ENCODE measurements around the gene KLK1. TPM values are rescaled to one million over a fixed set of nuclear protein-coding genes. Genes with fewer than 3 reads are reported as not detected.

The KLK1 gene
- total and polyA plus RNA-seq, 10 of the 15 experiments (the other 5 are each of a cell fraction or from before 2014, with no cell fraction given) = 3.4 to 27.5 (median 20.2) TPM

DNA sequence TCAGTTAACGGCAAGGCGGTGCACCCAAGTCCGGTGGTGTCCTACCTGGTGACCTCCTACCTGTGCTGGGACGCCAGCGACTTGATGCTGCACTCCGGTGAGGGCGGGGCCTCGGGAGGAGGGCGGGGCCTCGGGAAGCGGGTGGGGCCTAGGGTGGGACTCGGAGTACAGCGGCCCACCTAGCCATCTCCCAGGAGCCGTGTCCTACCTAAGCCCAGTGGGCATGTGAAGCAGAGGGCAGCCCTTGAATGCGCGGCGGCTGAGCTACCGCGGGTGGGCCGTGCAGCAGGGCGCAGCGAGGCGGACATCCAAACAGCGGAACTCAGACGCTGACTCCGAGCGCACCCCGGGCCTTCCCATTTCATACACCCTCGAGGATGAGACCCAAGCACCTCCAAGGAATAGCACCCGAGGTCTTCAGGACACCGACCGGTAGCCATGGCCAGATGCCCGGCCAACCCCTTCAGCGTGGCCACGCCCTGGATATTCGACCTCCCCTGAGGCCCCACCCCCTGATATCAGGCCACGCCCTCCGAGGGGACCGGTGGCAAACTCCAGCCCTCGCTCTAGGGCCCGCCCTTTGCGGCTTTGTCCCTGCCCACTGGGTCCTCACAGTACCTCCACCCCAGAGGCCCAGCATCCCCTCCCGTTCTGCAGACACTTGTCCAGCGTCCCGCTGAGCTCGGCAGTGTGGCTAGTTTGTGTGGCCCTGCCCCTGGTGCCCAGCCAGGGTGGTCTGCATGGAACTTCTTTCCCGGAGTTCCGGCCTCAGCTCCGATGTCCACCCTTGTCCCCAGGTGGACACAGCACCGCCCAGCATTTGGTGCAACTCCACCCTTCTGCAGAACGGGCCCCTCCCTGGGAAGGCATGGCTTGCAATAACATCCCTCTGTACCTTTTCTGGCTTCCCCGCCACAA, 5.4 kb downstream of the KLK1 start:
- ChIA-PET RAD21 (ENCODE audit: unreplicated experiment) (interaction anchor here (0.6 to 2.0 kb wide), 5 partner anchors 11 to 103 kb away, joined by 3 to 9 read pairs (median 3); no protein-coding TSS in a partner anchor), SMC1A (ENCODE audit: uncharacterized antibody, unreplicated experiment) (interaction anchor here (1.0 to 4.6 kb wide), 2 partner anchors 19 to 80 kb away, joined by 4 to 16 read pairs; no protein-coding TSS in a partner anchor), CTCF (interaction anchor here (1.1 to 2.7 kb wide), 3 partner anchors 16 to 79 kb away, joined by 3 to 15 read pairs (median 5); no protein-coding TSS in a partner anchor), POLR2A (interaction anchor here (0.6 to 2.0 kb wide), 7 partner anchors 11 to 460 kb away, joined by 3 to 8 read pairs (median 3); no protein-coding TSS in a partner anchor)
- peak; percentile 87 for ATAC-seq
- FAIRE-seq = peak; percentile 92
- WGBS (ENCODE audit: insufficient coverage, insufficient replicate concordance, low lambda C conversion rate, missing lambda C conversion rate) = 9% methylated on average over 47 of the region's 52 CpGs
- Histone ChIP-seq H3K27me3 (replicated peaks in 1 of 2; ENCODE audit: control insufficient read depth in 2 of 2, insufficient read depth in 2 of 2, low read length in 1 of 2) (no peaks in the 10 kb centered on the region), H3K4me3 (peak overlapping the region; percentile 97), H3K9me3 (replicated peaks; ENCODE audit: control insufficient read depth, insufficient read depth, low read length) (peaks cover 3% of the 10 kb centered on the region; the same call in 2 of the 3 replicates), H3K36me3 (ENCODE audit: control insufficient read depth in 2 of 2, insufficient read depth in 2 of 2, low read length in 1 of 2) (no peaks in the 10 kb centered on the region), H3K79me2 (ENCODE audit: control insufficient read depth, insufficient read depth, low read length) (peaks cover 4% of the 10 kb centered on the region), H3K4me2 (ENCODE audit: control insufficient read depth, insufficient read depth) (peak overlapping the region; percentile 84), H3K4me1 (ENCODE audit: control insufficient read depth, insufficient read depth, low read length) (peaks cover 36% of the 10 kb centered on the region), H3K27ac (ENCODE audit: control insufficient read depth, insufficient read depth) (peak overlapping the region; percentile 93), H2AFZ (ENCODE audit: control insufficient read depth, low read depth, low read length) (peak overlapping the region; percentile 89), H3K9ac (ENCODE audit: control insufficient read depth, insufficient read depth, low read length) (peak overlapping the region; percentile 57), H4K20me1 (ENCODE audit: control insufficient read depth, insufficient read depth) (no peaks in the 10 kb centered on the region)
- peak; percentile 63 for DNase-seq (ENCODE audit: low read depth, low spot score)
- in situ Hi-C loops (cut with MboI) (loop anchor here (10.0 kb wide), 1 partner anchor 547 kb away; the partner anchor contains the start of genes CLDND2 and ETFB), intact Hi-C loops (cut with micrococcal nuclease; ENCODE audit: unreplicated experiment) (loop anchor here (1.0 to 2.0 kb wide), 3 partner anchors 14 to 79 kb away; no protein-coding TSS in a partner anchor)
- BruUV-seq (replicated peaks) = TSS peak; percentile 57
- 0 out of 2 replicates have a peak, but pooled peaks have one; percentile 25 for TF ChIP-seq SMAD5 (IDR thresholded peaks at IDR 0.05; ENCODE audit: low read depth)
- no peak for TF ChIP-seq SP1 (IDR thresholded peaks at IDR 0.05; ENCODE audit: low read depth, low read length)
- no peak for TF ChIP-seq TARDBP (IDR thresholded peaks at IDR 0.05; ENCODE audit: borderline replicate concordance)
- no peak for TF ChIP-seq NFYA (IDR thresholded peaks at IDR 0.05; ENCODE audit: borderline replicate concordance, low read depth, low read length)
- no peak for TF ChIP-seq ZNF24 (IDR thresholded peaks at IDR 0.05)
- TF ChIP-seq ZBED1 (IDR thresholded peaks at IDR 0.05; ENCODE audit: borderline replicate concordance) = no peak
- TF ChIP-seq, protein P1, sequence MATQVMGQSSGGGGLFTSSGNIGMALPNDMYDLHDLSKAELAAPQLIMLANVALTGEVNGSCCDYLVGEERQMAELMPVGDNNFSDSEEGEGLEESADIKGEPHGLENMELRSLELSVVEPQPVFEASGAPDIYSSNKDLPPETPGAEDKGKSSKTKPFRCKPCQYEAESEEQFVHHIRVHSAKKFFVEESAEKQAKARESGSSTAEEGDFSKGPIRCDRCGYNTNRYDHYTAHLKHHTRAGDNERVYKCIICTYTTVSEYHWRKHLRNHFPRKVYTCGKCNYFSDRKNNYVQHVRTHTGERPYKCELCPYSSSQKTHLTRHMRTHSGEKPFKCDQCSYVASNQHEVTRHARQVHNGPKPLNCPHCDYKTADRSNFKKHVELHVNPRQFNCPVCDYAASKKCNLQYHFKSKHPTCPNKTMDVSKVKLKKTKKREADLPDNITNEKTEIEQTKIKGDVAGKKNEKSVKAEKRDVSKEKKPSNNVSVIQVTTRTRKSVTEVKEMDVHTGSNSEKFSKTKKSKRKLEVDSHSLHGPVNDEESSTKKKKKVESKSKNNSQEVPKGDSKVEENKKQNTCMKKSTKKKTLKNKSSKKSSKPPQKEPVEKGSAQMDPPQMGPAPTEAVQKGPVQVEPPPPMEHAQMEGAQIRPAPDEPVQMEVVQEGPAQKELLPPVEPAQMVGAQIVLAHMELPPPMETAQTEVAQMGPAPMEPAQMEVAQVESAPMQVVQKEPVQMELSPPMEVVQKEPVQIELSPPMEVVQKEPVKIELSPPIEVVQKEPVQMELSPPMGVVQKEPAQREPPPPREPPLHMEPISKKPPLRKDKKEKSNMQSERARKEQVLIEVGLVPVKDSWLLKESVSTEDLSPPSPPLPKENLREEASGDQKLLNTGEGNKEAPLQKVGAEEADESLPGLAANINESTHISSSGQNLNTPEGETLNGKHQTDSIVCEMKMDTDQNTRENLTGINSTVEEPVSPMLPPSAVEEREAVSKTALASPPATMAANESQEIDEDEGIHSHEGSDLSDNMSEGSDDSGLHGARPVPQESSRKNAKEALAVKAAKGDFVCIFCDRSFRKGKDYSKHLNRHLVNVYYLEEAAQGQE (IDR thresholded peaks at IDR 0.05; ENCODE audit: low read depth, low read length) = no peak
- no peak for TF ChIP-seq EP300 (IDR thresholded peaks at IDR 0.05; ENCODE audit: borderline replicate concordance in 1 of 2, control insufficient read depth in 1 of 2, low read depth in 2 of 2, low read length in 2 of 2)
- no peak for TF ChIP-seq EZH2 (IDR thresholded peaks at IDR 0.05; ENCODE audit: borderline replicate concordance, control insufficient read depth, low read depth, low read length)
- TF ChIP-seq ATF7 (IDR thresholded peaks at IDR 0.05; ENCODE audit: low read depth) = no peak
- peak; percentile 64 for TF ChIP-seq MXI1 (IDR thresholded peaks at IDR 0.05; ENCODE audit: low read depth, low read length)
- no peak for TF ChIP-seq STAT3 (IDR thresholded peaks at IDR 0.05; ENCODE audit: low read depth, low read length)
- TF ChIP-seq, protein P2, sequence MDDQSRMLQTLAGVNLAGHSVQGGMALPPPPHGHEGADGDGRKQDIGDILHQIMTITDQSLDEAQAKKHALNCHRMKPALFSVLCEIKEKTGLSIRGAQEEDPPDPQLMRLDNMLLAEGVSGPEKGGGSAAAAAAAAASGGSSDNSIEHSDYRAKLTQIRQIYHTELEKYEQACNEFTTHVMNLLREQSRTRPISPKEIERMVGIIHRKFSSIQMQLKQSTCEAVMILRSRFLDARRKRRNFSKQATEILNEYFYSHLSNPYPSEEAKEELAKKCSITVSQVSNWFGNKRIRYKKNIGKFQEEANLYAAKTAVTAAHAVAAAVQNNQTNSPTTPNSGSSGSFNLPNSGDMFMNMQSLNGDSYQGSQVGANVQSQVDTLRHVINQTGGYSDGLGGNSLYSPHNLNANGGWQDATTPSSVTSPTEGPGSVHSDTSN (IDR thresholded peaks at IDR 0.05; ENCODE audit: insufficient replicate concordance, low read depth, low read length) = no peak
- TF ChIP-seq, protein P3, sequence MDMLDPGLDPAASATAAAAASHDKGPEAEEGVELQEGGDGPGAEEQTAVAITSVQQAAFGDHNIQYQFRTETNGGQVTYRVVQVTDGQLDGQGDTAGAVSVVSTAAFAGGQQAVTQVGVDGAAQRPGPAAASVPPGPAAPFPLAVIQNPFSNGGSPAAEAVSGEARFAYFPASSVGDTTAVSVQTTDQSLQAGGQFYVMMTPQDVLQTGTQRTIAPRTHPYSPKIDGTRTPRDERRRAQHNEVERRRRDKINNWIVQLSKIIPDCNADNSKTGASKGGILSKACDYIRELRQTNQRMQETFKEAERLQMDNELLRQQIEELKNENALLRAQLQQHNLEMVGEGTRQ (IDR thresholded peaks at IDR 0.05; ENCODE audit: borderline replicate concordance, low read depth, low read length) = no peak
